Measurements from ENCODE around the gene CACNG1. TPM values are rescaled to one million over a fixed set of nuclear protein-coding genes. Genes with fewer than 3 reads are reported as not detected.

Gene CACNG1
- total RNA-seq, 4 donors from 2014 or later = not detected

- no peak overlapping the region for H3K4me3 ChIP-seq
- H3K36me3 ChIP-seq = no peaks in the 10 kb centered on the region
- TF ChIP-seq, protein P1, sequence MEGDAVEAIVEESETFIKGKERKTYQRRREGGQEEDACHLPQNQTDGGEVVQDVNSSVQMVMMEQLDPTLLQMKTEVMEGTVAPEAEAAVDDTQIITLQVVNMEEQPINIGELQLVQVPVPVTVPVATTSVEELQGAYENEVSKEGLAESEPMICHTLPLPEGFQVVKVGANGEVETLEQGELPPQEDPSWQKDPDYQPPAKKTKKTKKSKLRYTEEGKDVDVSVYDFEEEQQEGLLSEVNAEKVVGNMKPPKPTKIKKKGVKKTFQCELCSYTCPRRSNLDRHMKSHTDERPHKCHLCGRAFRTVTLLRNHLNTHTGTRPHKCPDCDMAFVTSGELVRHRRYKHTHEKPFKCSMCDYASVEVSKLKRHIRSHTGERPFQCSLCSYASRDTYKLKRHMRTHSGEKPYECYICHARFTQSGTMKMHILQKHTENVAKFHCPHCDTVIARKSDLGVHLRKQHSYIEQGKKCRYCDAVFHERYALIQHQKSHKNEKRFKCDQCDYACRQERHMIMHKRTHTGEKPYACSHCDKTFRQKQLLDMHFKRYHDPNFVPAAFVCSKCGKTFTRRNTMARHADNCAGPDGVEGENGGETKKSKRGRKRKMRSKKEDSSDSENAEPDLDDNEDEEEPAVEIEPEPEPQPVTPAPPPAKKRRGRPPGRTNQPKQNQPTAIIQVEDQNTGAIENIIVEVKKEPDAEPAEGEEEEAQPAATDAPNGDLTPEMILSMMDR (IDR thresholded peaks at IDR 0.05) = no peak
- no peak for TF ChIP-seq POLR2A (IDR thresholded peaks at IDR 0.05)
- no peak for DNase-seq
- H3K27me3 ChIP-seq = no peaks in the 10 kb centered on the region
- H3K4me1 ChIP-seq = no peaks in the 10 kb centered on the region
- H3K9me3 ChIP-seq = no peaks in the 10 kb centered on the region
- H3K27ac ChIP-seq = no peak overlapping the region
- intact Hi-C loops (cut with DNase I; ENCODE audit: low total_unique reads) = no loop called here
These were observed 35.1 kb downstream of the CACNG1 start for GRCh38 chr17:67079491-67079890.

GRCh38 chr17:67080804-67081203 is 36.5 kb downstream of the CACNG1 start:
- no peaks in the 10 kb centered on the region for H3K36me3 ChIP-seq
- no peak for DNase-seq
- no peak for TF ChIP-seq POLR2A (IDR thresholded peaks at IDR 0.05)
- TF ChIP-seq, protein P1 (IDR thresholded peaks at IDR 0.05) = no peak
- H3K27ac ChIP-seq = no peak overlapping the region
- H3K4me1 ChIP-seq = no peaks in the 10 kb centered on the region
- intact Hi-C loops (cut with DNase I; ENCODE audit: low total_unique reads) = no loop called here
- H3K9me3 ChIP-seq = no peaks in the 10 kb centered on the region
- H3K4me3 ChIP-seq = no peak overlapping the region
- no peaks in the 10 kb centered on the region for H3K27me3 ChIP-seq

DNA sequence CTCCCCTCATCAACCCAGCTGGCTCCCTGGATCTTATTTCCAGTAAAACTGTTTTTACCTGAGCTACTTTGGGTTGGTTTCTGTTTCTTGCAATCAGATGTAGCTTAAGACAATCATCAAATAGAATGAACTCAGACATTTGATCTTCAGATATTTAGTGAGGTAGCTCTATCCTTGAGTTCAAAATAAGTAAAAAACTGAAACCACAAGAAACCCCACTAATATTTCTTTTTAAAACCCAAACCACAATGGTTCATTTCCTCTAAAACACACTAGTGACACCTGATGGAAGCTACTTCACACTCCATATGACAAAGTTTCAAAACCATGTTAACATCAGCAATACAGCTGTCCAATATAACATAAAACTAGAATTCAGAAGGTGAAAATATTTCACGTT is 37.8 kb downstream of the CACNG1 start:
- Histone ChIP-seq H3K9me3 (no peaks in the 10 kb centered on the region), H3K27me3 (no peaks in the 10 kb centered on the region), H3K4me3 (no peak overlapping the region), H3K4me1 (no peaks in the 10 kb centered on the region), H3K36me3 (no peaks in the 10 kb centered on the region), H3K27ac (no peak overlapping the region)
- DNase-seq = no peak
- TF ChIP-seq, protein P1 (IDR thresholded peaks at IDR 0.05) = no peak
- TF ChIP-seq POLR2A (IDR thresholded peaks at IDR 0.05) = no peak
- intact Hi-C loops (cut with DNase I; ENCODE audit: low total_unique reads) = no loop called here

DNA sequence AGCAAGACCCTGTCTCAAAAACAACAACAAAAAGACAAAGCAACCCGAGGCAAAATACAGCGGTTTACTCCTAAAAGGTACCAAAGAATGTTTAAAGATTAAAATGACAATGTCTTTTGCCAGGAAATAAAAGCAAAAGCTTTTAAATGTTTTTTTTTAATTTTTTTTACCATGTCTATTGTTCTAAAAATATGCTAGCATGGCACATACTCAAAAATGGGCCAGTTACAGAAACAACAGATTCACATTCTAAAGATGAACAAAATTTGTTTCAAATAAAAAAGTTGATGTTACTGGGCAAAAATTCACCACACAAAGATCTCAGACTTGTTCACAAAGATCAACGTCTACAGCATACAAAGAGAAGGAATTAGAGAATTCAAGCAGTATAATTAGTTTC is 41.1 kb downstream of the CACNG1 start:
- intact Hi-C loops (cut with DNase I; ENCODE audit: low total_unique reads) = no loop called here
- TF ChIP-seq, protein P1 (IDR thresholded peaks at IDR 0.05) = no peak
- TF ChIP-seq POLR2A (IDR thresholded peaks at IDR 0.05) = no peak
- no peaks in the 10 kb centered on the region for H3K9me3 ChIP-seq
- H3K4me1 ChIP-seq = no peaks in the 10 kb centered on the region
- DNase-seq = no peak
- H3K4me3 ChIP-seq = no peak overlapping the region
- H3K27me3 ChIP-seq = no peaks in the 10 kb centered on the region
- no peaks in the 10 kb centered on the region for H3K36me3 ChIP-seq
- no peak overlapping the region for H3K27ac ChIP-seq

DNA sequence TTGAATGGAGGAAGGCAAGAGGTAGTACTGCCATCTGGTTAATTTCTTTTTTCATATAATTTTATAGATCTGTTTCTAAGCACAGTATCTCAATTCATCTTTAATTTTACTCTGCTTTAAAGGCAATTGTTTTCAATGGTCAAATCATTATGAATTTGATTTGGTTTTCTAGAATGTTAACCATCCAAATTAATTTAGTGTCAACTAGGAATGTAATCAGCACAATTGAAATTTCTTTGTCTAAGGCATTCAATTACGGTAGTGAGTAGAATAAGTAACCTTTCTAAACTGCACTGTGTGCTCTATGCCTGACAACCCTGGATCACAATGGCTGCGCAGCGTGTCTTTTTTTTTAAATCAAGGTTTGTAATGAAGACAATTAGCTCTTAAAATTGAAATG is 44.3 kb downstream of the CACNG1 start:
- TF ChIP-seq, protein P1 (IDR thresholded peaks at IDR 0.05) = no peak
- TF ChIP-seq POLR2A (IDR thresholded peaks at IDR 0.05) = no peak
- no peaks in the 10 kb centered on the region for H3K9me3 ChIP-seq
- intact Hi-C loops (cut with DNase I; ENCODE audit: low total_unique reads) = no loop called here

More for the DNA sequence above, 44.3 kb downstream of the CACNG1 start:
- Histone ChIP-seq H3K4me3 (no peak overlapping the region), H3K27me3 (no peaks in the 10 kb centered on the region), H3K36me3 (no peaks in the 10 kb centered on the region), H3K4me1 (no peaks in the 10 kb centered on the region), H3K27ac (no peak overlapping the region)
- DNase-seq = no peak
